ENCODE measurements around the gene TMA7.
"Not testable (repeated sequence)": the region's sequence is repeated elsewhere in the genome, so short reads cannot be mapped to it uniquely, and the experiment has no call there.

TMA7 gene

GRCh38 chr3:48437812-48438211 is 2.2 kb upstream of the TMA7 start:
- DNase-seq = no peak

GRCh38 chr3:48440590-48440958 is 517 bp downstream of the TMA7 start:
- no peak for DNase-seq

- DNase-seq = no peak
Observed at GRCh38 chr3:48441940-48442339, 1.9 kb downstream of the TMA7 start.

- no peak for DNase-seq
Observed at GRCh38 chr3:48445277-48445882, 5.3 kb downstream of the TMA7 start.

DNA sequence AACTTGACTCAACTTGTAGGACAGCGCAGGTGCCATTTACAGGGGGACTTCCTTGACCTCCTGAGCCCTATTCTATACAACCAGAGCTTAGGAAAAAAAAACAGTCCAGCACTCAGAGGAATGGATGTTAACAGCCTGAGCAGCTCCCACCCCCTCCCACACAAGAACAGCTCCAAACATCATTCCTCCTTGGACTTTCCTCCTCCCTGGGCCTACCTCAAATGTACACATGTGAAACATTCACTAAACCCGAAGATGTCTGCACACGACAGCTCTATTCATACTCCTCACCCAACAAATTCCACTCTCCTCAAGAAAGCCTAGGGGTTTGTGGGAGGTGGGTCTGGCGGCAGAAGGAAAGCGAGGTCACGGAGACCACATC is 6.0 kb downstream of the TMA7 start:
- no peak for DNase-seq

DNA sequence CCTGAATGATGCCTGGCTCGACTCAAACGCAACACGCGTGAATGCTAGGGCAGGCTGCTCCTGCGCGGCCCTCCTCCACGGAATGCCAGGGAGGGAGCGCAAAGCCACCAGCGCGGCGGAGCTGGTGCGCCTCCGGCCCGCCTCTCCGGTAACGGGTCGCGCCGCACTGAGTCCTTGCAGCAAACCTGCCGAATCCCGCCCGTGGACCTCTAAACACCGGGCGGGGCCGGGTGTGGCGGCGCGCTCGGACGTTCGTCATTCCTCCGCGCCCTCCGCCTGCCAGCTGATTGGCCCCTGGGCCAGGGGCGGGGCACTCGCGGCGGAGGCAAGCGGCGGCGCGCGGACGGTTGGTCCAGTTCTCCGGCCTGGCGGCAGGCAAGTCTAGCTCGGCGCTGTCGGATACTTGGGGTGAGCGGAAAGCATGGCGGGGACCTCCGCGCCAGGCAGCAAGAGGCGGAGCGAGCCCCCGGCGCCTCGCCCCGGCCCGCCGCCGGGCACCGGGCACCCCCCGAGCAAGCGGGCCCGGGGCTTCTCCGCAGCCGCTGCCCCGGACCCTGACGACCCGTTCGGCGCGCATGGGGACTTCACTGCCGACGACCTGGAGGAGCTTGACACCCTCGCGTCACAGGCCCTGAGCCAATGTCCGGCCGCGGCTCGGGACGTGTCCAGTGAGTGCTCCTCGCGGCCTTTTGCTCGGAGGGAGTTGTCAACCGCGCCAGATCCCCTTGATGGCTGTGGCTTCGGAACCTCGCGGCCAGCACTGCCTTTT is 6.6 kb downstream of the TMA7 start, which contains the start of gene ATRIP:
TSS of gene ATRIP (plus strand) at position 313 of the 769 bp plus-strand sequence. CDS start at position 422, 109 bp downstream.
- DNase-seq = no peak

DNA sequence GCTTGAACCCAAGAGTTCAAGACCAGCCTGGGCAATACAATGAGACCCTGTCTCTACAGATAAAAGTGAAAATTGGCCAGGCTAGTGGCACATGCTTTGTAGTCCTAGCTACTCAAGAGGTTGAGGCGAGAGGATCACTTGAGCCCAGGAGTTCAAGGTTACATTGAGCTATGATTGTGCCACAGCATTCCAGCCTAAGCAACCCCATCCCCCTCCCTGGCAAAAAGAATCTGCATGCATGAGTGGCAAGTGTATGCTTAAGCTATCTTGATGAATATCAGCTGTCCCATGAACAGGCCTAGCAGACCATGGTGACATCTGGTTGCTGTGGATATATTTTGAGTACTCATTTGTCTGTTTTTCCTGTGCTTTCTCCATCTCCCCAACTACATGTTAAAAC is 11.2 kb downstream of the TMA7 start:
- no peak for DNase-seq

GRCh38 chr3:48456456-48456855 is 16.4 kb downstream of the TMA7 start:
- DNase-seq = no peak

DNA sequence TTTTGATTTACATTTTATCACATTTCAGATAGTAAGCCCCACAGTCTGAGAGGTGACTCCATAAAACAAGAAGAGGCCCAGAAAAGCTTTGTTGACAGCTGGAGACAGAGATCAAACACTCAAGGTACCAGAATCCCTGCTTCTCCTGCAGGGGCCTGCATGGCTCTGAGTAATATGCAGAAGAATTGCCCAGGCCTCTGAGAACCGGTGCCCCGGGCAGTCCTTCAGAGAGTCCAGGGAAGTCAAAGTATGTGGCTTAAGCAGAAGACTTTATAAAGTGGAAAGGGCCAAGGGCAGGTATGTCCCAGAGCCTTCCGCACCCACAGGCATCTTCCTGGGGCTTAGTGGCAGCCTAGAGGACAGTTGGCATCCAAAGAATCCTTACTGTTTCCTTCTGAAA is 19.3 kb downstream of the TMA7 start:
- DNase-seq = no peak

DNA sequence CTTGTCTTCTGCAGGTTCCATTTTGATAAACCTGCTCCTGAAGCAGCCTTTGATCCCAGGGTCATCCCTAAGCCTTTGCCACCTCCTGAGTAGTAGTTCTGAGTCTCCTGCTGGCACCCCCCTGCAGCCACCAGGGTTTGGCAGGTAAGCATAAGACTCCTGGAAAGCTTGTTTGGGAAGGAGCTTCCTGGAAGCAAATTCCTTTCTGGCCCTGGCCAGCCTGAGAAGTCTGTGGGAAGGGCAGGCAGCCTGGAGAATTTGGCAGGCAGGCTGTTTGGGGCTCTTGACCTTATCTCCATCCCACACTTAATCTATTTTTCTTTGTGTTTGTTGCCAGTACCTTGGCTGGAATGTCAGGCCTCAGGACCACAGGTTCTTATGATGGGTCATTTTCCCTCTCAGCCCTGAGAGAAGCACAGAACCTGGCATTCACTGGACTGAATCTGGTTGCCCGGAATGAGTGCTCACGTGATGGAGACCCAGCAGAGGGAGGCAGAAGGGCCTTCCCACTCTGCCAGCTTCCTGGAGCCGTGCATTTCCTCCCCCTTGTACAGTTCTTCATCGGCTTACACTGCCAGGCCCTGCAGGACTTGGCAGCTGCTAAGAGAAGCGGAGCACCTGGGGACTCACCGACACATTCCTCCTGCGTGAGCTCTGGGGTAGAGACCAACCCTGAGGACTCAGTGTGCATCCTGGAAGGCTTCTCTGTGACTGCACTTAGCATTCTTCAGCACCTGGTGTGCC is 19.9 kb downstream of the TMA7 start:
- DNase-seq = no peak

- DNase-seq = no peak
Observed at GRCh38 chr3:48460517-48460902, 20.5 kb downstream of the TMA7 start.

- DNase-seq = not testable (repeated sequence)
Observed at GRCh38 chr3:48461767-48462166, 21.7 kb downstream of the TMA7 start.

GRCh38 chr3:48463703-48464102 is 23.6 kb downstream of the TMA7 start:
- DNase-seq = no peak

DNA sequence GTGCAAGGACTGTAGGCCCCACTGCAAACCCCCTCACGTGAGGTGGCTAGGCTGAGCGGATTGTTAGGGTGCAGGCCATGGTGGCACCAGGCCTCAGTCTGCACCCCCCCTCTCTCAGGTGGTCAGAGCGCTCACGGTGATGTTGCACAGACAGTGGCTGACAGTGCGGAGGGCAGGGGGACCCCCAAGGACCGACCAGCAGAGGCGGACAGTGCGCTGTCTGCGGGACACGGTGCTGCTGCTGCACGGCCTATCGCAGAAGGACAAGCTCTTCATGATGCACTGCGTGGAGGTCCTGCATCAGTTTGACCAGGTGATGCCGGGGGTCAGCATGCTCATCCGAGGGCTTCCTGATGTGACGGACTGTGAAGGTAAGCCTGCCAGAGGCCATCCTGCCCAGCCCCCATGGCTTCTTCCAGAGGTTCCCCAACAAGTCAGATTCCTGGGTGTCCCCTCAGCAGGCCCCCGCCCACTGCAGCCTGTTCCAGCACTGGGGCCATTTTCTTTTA is 24.7 kb downstream of the TMA7 start:
- no peak for DNase-seq

GRCh38 chr3:48465237-48465530 is 25.1 kb downstream of the TMA7 start:
- no peak for DNase-seq

DNA sequence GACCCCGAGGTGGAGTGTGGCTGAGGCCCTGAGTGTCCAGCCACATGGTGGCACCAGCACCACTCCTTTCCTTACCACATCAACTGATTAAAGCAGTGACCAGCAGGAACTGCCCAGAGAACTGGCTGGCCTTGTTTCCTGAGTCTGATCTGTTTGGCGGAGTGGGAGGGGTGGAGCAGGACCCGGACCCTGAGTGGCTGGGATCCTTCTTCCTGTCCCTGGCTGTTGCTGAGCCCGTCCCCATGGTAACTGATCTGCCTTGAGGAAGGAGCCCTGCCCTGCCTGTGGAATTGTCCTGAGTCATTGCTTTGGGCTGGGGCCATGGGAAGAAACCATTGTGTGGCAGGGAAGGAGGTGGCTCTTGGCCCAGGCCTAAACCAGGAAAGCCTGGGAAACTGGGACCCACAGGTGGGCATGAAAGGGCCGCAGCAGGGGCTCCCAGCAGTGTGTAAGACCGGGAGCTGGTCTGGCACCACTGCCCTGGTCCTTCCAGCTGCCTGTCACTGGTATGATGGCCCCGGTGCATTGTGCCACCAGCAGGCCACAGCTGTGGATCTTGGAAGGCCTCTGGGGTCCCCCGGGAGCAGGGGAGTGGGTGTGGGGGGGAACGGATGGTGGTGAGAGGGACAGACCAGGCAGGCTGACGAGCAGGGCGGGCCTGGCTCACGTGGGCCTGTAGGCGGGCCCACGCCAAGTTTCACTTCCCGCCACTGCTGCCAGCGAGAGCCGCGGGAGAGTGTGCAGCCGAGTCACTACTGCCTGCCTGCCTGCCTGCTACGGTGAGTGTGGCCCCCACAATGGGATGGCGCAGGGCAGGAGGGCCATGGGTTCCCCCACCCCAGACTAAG is 25.7 kb downstream of the TMA7 start:
- DNase-seq = no peak

GRCh38 chr3:48466386-48467109 is 26.5 kb downstream of the TMA7 start:
- no peak for DNase-seq

DNA sequence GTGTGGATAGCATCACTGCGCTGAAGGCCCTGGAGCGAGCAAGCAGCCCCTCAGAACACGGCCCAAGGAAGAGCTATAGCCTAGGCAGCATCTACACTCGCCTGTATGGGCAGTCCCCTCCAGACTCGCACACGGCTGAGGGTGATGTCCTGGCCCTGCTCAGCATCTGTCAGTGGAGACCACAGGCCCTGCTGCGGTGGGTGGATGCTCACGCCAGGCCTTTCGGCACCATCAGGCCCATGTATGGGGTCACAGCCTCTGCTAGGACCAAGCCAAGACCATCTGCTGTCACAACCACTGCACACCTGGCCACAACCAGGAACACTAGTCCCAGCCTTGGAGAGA is 27.0 kb downstream of the TMA7 start:
- no peak for DNase-seq

DNA sequence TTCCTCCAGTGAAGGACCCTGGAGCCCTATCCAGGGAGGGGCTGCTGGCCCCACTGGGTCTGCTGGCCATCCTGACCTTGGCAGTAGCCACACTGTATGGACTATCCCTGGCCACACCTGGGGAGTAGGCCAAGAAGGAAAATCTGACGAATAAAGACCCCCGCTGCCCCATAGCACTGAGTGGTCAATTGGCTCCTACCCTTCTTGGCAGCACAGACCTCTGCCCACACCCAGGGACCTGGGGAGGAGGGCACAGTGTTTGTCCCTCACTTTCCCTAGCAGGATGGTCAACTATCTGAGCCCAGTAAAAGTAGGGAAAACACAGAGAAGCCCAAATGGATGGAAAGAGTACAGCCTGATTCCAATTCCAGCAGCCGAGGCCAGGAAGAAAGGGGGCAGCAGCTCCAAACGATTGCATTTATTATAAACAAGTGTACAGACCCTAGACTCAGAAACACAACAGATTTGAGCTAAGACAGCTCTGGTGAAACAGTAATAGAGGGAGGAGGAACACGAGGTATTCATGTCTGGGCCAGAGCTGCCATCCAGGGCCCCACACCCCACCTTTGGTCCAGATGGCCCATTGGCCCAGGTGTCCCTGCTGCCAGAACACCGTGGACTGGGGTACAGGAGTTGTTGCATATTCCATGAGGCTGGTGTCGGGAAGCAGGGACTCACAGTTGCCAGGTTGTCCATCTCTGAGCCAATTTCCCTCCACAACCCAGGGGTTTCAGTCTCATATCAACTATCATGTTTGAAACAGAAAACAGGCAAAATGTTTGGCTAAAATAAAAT is 27.6 kb downstream of the TMA7 start:
- DNase-seq = no peak

GRCh38 chr3:48468329-48468731 is 28.3 kb downstream of the TMA7 start:
- DNase-seq = no peak

DNA sequence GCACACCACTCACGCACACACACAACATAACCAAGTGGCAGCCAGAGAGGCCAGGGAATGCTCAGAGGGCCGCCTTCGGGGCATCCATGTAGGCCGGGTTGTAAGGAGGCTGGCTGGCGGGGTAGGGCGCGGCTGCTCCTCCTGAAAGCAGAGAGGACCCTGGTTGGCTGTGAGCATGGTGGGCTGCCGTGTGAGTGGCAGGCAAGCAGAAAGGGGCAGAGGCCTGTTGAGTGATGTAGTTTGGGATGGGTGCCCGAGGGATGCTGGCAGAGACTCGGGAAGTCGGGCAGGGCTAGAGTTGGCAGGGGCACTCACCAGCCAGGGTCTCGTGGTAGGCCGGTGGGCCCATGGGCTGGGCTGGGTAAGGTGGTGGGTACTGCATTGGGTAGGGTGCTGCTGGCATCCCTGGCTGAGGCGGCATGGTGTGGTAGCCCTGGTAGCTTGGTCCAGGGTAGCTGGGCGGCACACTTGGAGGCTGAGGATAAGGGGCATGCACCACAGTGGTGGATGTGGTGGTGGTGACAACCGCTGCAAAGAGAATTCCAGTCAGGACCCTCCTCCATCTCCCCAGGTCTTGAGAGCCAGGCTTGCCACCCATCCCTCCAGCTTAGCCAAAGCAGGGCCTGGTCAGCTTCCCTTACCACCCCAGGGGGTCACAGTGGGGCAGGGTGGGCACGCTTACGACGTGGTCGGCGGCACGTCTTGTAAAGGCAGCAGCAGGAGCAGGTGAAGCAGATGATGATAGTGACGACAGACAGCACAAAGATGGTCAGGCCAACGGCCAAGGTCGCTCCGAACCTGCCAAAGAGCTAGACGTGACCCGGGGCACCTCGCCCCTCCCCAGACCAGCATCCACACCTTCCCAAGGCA is 29.2 kb downstream of the TMA7 start:
- no peak for DNase-seq

All from NCI-H1694 (cell line).